Smooth muscle cell (in vitro differentiated cells): ENCODE results near the gene SMARCAD1. TPM values are rescaled to one million over a fixed set of nuclear protein-coding genes. Genes with fewer than 3 reads are reported as not detected.

Experiments used
- DNase-seq: peaks from one replicate; lab custom pipeline; 2025; ENCODE audit not compliant: unreplicated experiment; lab: John Stamatoyannopoulos, UW
- H2AFZ ChIP-seq: fragments of 200-600 bp; sonication (generic); 2 replicates; pipeline ENCODE4 v1.6.0; 2016; ENCODE audit warnings: antibody characterized with exemption, low read depth, mild to moderate bottlenecking
- H3F3A ChIP-seq: fragments of 200-600 bp; sonication (generic); 2 replicates; pipeline ENCODE4 v1.6.0; 2017; ENCODE audit warnings: antibody characterized with exemption, low read depth
- H3K27ac ChIP-seq: fragments of 200-600 bp; sonication (generic); 2 replicates; pipeline ENCODE4 v1.5.1; 2016; ENCODE audit warnings: low read depth, mild to moderate bottlenecking
- H3K27me3 ChIP-seq: fragments of 200-600 bp; sonication (generic); 2 replicates; pipeline ENCODE4 v1.6.1; 2016; ENCODE audit warnings: low read depth, mild to moderate bottlenecking
- H3K36me3 ChIP-seq: fragments of 200-600 bp; sonication (generic); 2 replicates; pipeline ENCODE4 v1.5.1; 2016; ENCODE audit warnings: low read depth
- H3K4me1 ChIP-seq: fragments of 200-600 bp; sonication (generic); 2 replicates; pipeline ENCODE4 v1.5.1; 2016; ENCODE audit warnings: low read depth
- H3K4me2 ChIP-seq: fragments of 200-600 bp; sonication (generic); 2 replicates; pipeline ENCODE4 v1.6.0; 2016; ENCODE audit warnings: mild to moderate bottlenecking
- H3K4me3 ChIP-seq: fragments of 200-600 bp; sonication (generic); 2 replicates; pipeline ENCODE4 v1.5.1; 2016; ENCODE audit warnings: mild to moderate bottlenecking
- H3K79me2 ChIP-seq: fragments of 200-600 bp; sonication (generic); 2 replicates; pipeline ENCODE4 v1.6.0; 2016; ENCODE audit warnings: low read depth, mild to moderate bottlenecking
- H3K9ac ChIP-seq: fragments of 200-600 bp; sonication (generic); 2 replicates; pipeline ENCODE4 v1.6.0; 2016; ENCODE audit warnings: low read depth
- H3K9me3 ChIP-seq: fragments of 200-600 bp; sonication (generic); replicated peaks from 2 replicates; pipeline ENCODE4 v1.5.1; 2016; ENCODE audit warnings: low read depth
- H4K20me1 ChIP-seq: fragments of 200-600 bp; sonication (generic); 2 replicates; pipeline ENCODE4 v1.6.0; 2016; ENCODE audit warnings: low read depth
- WGBS: methylation state at CpG from one replicate; pipeline ENCODE4 v1.1.7; 2016; ENCODE audit warnings: low lambda C conversion rate; 5-methylcytosine and 5-hydroxymethylcytosine counted together
- polyA plus RNA-seq: library from polyadenylated mRNA; unstranded; fragments of >200 nt; fragmentation: Nextera tagmentation; extraction: Ambion mirVana; gene quantifications from 2 replicates; pipeline ENCODE4 v1.2.1, GENCODE V29; 2016
- total RNA-seq: library from RNA; depleted of rRNA; stranded (reverse); fragments of >200 nt; gene quantifications from 2 replicates; pipeline ENCODE4 v1.2.3, GENCODE V29; 2014
- TF ChIP-seq, protein P1 (sequence below): fragments of 200-600 bp; sonication (generic); IDR thresholded peaks from 2 replicates; pipeline ENCODE4 v1.5.1; 2017; ENCODE audit warnings: borderline replicate concordance, mild to moderate bottlenecking, antibody characterized with exemption; ENCODE audit not compliant: insufficient read depth, poor library complexity, severe bottlenecking

Gene SMARCAD1, protein sequence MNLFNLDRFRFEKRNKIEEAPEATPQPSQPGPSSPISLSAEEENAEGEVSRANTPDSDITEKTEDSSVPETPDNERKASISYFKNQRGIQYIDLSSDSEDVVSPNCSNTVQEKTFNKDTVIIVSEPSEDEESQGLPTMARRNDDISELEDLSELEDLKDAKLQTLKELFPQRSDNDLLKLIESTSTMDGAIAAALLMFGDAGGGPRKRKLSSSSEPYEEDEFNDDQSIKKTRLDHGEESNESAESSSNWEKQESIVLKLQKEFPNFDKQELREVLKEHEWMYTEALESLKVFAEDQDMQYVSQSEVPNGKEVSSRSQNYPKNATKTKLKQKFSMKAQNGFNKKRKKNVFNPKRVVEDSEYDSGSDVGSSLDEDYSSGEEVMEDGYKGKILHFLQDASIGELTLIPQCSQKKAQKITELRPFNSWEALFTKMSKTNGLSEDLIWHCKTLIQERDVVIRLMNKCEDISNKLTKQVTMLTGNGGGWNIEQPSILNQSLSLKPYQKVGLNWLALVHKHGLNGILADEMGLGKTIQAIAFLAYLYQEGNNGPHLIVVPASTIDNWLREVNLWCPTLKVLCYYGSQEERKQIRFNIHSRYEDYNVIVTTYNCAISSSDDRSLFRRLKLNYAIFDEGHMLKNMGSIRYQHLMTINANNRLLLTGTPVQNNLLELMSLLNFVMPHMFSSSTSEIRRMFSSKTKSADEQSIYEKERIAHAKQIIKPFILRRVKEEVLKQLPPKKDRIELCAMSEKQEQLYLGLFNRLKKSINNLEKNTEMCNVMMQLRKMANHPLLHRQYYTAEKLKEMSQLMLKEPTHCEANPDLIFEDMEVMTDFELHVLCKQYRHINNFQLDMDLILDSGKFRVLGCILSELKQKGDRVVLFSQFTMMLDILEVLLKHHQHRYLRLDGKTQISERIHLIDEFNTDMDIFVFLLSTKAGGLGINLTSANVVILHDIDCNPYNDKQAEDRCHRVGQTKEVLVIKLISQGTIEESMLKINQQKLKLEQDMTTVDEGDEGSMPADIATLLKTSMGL
- 42.7 and 54.4 TPM in 2 replicates for total RNA-seq
- polyA plus RNA-seq: 10.9 and 12.6 TPM in 2 replicates

DNA sequence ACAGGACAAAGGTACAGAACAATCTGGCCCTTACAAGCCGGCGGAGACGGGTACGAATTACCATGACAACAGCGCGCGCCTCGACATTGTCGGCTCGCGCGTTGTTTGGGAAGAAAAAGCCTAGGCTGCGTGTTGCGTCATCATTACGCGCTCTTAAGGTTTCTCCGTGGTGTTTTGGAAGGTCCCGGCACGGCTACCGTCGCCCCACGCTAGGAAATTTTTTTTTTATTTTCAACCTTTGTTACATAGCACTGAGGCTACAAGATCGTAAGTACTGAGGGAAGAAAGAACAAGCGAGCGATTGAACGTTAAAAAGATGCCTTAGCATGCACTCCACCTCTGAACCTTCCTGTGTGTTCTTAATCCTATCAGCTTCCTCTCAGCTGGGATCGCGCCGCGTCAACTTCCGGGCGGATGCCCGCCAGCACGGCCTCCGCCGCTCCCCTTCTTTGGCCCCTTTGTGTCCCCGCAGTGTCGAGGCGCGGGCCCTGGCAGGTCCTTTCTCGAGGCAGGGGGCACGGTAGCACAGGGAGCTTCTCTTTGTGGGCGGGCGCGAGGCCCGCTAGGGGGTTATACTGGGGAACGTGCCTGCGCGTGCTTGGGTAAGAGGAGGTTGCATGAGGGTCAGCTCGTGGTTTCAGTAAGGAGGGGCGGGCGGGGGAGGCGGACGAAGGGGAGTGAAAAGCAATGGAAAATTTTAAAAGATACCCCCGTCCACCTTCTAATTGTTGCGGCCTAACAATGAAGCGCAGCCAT, at the start of gene SMARCAD1:
TSS of gene SMARCAD1 (plus strand) at position 397 of the 756 bp plus-strand sequence. CDS start 530 bp downstream, outside the sequence.
- Histone ChIP-seq H3K9ac (peak within 1 kb of the TSS; percentile 97), H3K9me3 (no peaks in the 10 kb centered on the region), H4K20me1 (no peaks in the 10 kb centered on the region), H3K4me3 (peak within 1 kb of the TSS; percentile 74), H3K27me3 (no peaks in the 10 kb centered on the region), H3K36me3 (peaks cover 8% of the 10 kb centered on the region), H3F3A (no peaks in the 10 kb centered on the region), H3K79me2 (peaks cover 49% of the 10 kb centered on the region), H2AFZ (peak within 1 kb of the TSS; percentile 95), H3K4me1 (peaks cover 18% of the 10 kb centered on the region), H3K4me2 (peak within 1 kb of the TSS; percentile 97), H3K27ac (peak within 1 kb of the TSS; percentile 94)
- TF ChIP-seq, protein P1, sequence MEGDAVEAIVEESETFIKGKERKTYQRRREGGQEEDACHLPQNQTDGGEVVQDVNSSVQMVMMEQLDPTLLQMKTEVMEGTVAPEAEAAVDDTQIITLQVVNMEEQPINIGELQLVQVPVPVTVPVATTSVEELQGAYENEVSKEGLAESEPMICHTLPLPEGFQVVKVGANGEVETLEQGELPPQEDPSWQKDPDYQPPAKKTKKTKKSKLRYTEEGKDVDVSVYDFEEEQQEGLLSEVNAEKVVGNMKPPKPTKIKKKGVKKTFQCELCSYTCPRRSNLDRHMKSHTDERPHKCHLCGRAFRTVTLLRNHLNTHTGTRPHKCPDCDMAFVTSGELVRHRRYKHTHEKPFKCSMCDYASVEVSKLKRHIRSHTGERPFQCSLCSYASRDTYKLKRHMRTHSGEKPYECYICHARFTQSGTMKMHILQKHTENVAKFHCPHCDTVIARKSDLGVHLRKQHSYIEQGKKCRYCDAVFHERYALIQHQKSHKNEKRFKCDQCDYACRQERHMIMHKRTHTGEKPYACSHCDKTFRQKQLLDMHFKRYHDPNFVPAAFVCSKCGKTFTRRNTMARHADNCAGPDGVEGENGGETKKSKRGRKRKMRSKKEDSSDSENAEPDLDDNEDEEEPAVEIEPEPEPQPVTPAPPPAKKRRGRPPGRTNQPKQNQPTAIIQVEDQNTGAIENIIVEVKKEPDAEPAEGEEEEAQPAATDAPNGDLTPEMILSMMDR: no peak
- DNase-seq: peak; percentile 73
- WGBS: under 1% methylated on average over 53 of the region's 57 CpGs

DNA sequence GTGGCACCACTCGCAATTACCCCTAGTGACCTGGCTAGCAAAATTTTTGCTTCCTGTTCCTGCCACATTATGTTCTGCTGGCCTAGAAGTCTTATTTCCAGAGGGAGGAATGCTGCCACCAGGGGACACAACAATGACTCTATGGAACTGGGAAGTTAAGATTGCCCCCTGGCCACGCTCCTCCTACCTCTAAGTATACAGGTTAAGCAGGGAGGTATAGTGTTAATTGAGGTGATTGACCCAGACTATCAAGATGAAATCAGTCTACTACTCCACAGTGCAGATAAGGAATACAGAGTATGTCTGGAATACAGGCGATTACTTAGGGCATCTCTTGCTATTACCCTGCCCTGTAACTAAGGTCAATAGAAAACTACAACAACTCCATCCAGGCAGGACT, 48.8 kb upstream of the SMARCAD1 start:
- H3F3A ChIP-seq: no peaks in the 10 kb centered on the region
- 87% methylated on average over 3 of the region's 3 CpGs for WGBS
- H3K79me2 ChIP-seq: no peaks in the 10 kb centered on the region
- no peak overlapping the region for H2AFZ ChIP-seq
- H3K4me2 ChIP-seq: no peak overlapping the region
- H3K36me3 ChIP-seq: no peaks in the 10 kb centered on the region
- no peaks in the 10 kb centered on the region for H3K9me3 ChIP-seq
- no peaks in the 10 kb centered on the region for H4K20me1 ChIP-seq
- H3K9ac ChIP-seq: no peak overlapping the region
- no peaks in the 10 kb centered on the region for H3K4me1 ChIP-seq
- TF ChIP-seq, protein P1: no peak
- no peak overlapping the region for H3K27ac ChIP-seq
- no peak overlapping the region for H3K4me3 ChIP-seq
- DNase-seq: no peak
- H3K27me3 ChIP-seq: no peaks in the 10 kb centered on the region

DNA sequence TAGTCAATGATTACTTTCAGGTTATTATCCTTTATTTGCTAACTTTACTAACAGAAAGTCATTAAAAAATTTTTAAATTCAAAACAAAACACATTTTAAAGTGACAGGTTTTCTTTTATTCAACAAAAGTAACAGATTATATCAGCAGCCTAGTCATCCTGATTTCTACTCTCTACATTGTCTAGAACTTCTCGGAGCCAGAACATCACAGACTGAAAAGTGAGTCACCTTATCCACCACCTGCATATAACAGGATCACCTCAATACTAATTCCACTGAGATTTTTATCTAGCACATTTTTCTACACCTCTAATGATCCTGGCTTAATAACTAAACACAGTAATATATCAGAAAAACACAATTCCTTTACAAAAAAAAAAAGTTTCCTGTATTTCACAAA, 47.9 kb upstream of the SMARCAD1 start:
- WGBS: 63% methylated on average over 1 of the region's 1 CpG

More for the DNA sequence above, 47.9 kb upstream of the SMARCAD1 start:
- no peaks in the 10 kb centered on the region for H3F3A ChIP-seq
- H3K27ac ChIP-seq: no peak overlapping the region
- no peak for DNase-seq
- H2AFZ ChIP-seq: no peak overlapping the region
- no peak overlapping the region for H3K4me3 ChIP-seq
- H4K20me1 ChIP-seq: no peaks in the 10 kb centered on the region
- no peaks in the 10 kb centered on the region for H3K36me3 ChIP-seq
- no peak overlapping the region for H3K9ac ChIP-seq
- H3K4me1 ChIP-seq: no peaks in the 10 kb centered on the region
- no peaks in the 10 kb centered on the region for H3K9me3 ChIP-seq
- TF ChIP-seq, protein P1: no peak
- no peaks in the 10 kb centered on the region for H3K27me3 ChIP-seq
- no peaks in the 10 kb centered on the region for H3K79me2 ChIP-seq
- H3K4me2 ChIP-seq: no peak overlapping the region
